ENCODE measurements around the gene ADCY2. TPM values are rescaled to one million over a fixed set of nuclear protein-coding genes. Genes with fewer than 3 reads are reported as not detected.

ADCY2 gene
- total RNA-seq, 1 experiment from 2014 or later, result 0.34 TPM

DNA sequence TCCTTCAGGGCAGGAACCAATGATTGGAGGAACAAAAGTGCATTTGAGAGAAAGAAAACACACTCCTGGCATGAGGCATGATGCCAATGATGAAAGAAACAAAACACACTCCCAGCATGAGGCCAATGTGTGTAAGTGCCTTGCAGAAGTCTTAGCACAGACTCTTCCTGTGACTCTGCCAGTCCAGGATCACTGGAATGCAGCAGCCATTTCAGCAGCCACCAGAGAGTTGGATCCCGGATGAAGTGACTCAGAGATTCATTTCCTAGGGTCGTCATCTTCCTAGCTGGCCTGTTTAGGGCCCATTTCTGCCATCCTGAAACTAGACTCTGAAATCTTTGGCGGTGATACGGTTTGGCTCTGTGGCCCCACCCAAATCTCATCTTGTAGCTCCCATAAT, 242.5 kb downstream of the ADCY2 start:
- no peaks in the 10 kb centered on the region for H3K9me3 ChIP-seq (ENCODE audit: low read depth, low read length, poor library complexity, severe bottlenecking)
- CTCF ChIA-PET, result no interaction called here
- intact Hi-C loops (cut with micrococcal nuclease; ENCODE audit: unreplicated experiment), result no loop called here
- no peaks in the 10 kb centered on the region for H3K36me3 ChIP-seq (ENCODE audit: insufficient read depth, low read length, poor library complexity, severe bottlenecking)
- POLR2A ChIA-PET (ENCODE audit: low non-redundant PET), result no interaction called here
- H3K4me3 ChIP-seq (ENCODE audit: low read depth, low read length, poor library complexity, severe bottlenecking), result no peak overlapping the region
- H3K27me3 ChIP-seq (replicated peaks; ENCODE audit: insufficient read depth, low read depth, low read length, poor library complexity), result no peaks in the 10 kb centered on the region
- no peaks in the 10 kb centered on the region for H3K4me1 ChIP-seq (ENCODE audit: insufficient read depth, low read length, poor library complexity, severe bottlenecking)
- no TSS peak for BruUV-seq (replicated peaks)
- no peak overlapping the region for H3K27ac ChIP-seq (ENCODE audit: low read depth, low read length, poor library complexity, severe bottlenecking)
- TF ChIP-seq EZH2 (IDR thresholded peaks at IDR 0.05; ENCODE audit: borderline replicate concordance, low read depth, low read length, poor library complexity, severe bottlenecking), result no peak
- DNase-seq (ENCODE audit: low spot score), result peak; percentile 71

- no peak for TF ChIP-seq EZH2 (IDR thresholded peaks at IDR 0.05; ENCODE audit: borderline replicate concordance, low read depth, low read length, poor library complexity, severe bottlenecking)
- TF ChIP-seq, protein P1, sequence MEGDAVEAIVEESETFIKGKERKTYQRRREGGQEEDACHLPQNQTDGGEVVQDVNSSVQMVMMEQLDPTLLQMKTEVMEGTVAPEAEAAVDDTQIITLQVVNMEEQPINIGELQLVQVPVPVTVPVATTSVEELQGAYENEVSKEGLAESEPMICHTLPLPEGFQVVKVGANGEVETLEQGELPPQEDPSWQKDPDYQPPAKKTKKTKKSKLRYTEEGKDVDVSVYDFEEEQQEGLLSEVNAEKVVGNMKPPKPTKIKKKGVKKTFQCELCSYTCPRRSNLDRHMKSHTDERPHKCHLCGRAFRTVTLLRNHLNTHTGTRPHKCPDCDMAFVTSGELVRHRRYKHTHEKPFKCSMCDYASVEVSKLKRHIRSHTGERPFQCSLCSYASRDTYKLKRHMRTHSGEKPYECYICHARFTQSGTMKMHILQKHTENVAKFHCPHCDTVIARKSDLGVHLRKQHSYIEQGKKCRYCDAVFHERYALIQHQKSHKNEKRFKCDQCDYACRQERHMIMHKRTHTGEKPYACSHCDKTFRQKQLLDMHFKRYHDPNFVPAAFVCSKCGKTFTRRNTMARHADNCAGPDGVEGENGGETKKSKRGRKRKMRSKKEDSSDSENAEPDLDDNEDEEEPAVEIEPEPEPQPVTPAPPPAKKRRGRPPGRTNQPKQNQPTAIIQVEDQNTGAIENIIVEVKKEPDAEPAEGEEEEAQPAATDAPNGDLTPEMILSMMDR (conservative IDR thresholded peaks at IDR 0.05; ENCODE audit: low read depth, low read length), result no peak
- Histone ChIP-seq H3K36me3 (ENCODE audit: insufficient read depth, low read length, poor library complexity, severe bottlenecking) (no peaks in the 10 kb centered on the region), H3K4me3 (ENCODE audit: low read depth, low read length, poor library complexity, severe bottlenecking) (no peak overlapping the region), H3K27me3 (replicated peaks; ENCODE audit: insufficient read depth, low read depth, low read length, poor library complexity) (no peaks in the 10 kb centered on the region), H3K9me3 (ENCODE audit: low read depth, low read length, poor library complexity, severe bottlenecking) (no peaks in the 10 kb centered on the region), H3K4me1 (ENCODE audit: insufficient read depth, low read length, poor library complexity, severe bottlenecking) (no peaks in the 10 kb centered on the region), H3K27ac (ENCODE audit: low read depth, low read length, poor library complexity, severe bottlenecking) (no peak overlapping the region)
- ChIA-PET CTCF (no interaction called here), POLR2A (ENCODE audit: low non-redundant PET) (no interaction called here)
- intact Hi-C loops (cut with micrococcal nuclease; ENCODE audit: unreplicated experiment), result no loop called here
- DNase-seq (ENCODE audit: low spot score), result no peak
- no TSS peak for BruUV-seq (replicated peaks)
Observed at GRCh38 chr5:7642029-7642428, 246.1 kb downstream of the ADCY2 start.

DNA sequence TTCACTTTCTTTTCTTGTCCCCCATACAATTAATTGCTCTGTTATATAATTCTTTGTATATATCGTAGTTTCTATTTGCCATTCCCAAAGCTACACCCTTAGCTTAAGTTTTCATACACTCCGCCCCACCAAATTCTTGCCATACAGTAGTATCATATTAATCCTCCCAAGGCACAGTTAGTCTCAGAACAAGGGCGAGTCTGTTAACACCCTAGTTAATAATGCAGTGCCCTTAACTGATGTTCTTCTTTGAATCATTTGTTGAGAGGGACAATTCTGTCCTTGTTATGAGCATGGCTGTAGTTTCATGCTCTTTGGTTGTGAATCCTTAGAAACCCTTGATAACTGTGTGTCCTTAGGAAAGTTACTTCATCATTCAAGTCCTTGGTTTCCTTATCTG, 248.8 kb downstream of the ADCY2 start:
- ChIA-PET CTCF (no interaction called here), POLR2A (ENCODE audit: low non-redundant PET) (no interaction called here)
- Histone ChIP-seq H3K4me3 (ENCODE audit: low read depth, low read length, poor library complexity, severe bottlenecking) (no peak overlapping the region), H3K9me3 (ENCODE audit: low read depth, low read length, poor library complexity, severe bottlenecking) (no peaks in the 10 kb centered on the region), H3K36me3 (ENCODE audit: insufficient read depth, low read length, poor library complexity, severe bottlenecking) (no peaks in the 10 kb centered on the region), H3K27me3 (replicated peaks; ENCODE audit: insufficient read depth, low read depth, low read length, poor library complexity) (no peaks in the 10 kb centered on the region), H3K27ac (ENCODE audit: low read depth, low read length, poor library complexity, severe bottlenecking) (no peak overlapping the region), H3K4me1 (ENCODE audit: insufficient read depth, low read length, poor library complexity, severe bottlenecking) (no peaks in the 10 kb centered on the region)
- TF ChIP-seq, protein P1 (conservative IDR thresholded peaks at IDR 0.05; ENCODE audit: low read depth, low read length), result no peak
- no peak for TF ChIP-seq EZH2 (IDR thresholded peaks at IDR 0.05; ENCODE audit: borderline replicate concordance, low read depth, low read length, poor library complexity, severe bottlenecking)
- intact Hi-C loops (cut with micrococcal nuclease; ENCODE audit: unreplicated experiment), result no loop called here
- BruUV-seq (replicated peaks), result no TSS peak
- no peak for DNase-seq (ENCODE audit: low spot score)

- Histone ChIP-seq H3K36me3 (ENCODE audit: insufficient read depth, low read length, poor library complexity, severe bottlenecking) (no peaks in the 10 kb centered on the region), H3K4me3 (ENCODE audit: low read depth, low read length, poor library complexity, severe bottlenecking) (no peak overlapping the region), H3K27ac (ENCODE audit: low read depth, low read length, poor library complexity, severe bottlenecking) (no peak overlapping the region), H3K27me3 (replicated peaks; ENCODE audit: insufficient read depth, low read depth, low read length, poor library complexity) (no peaks in the 10 kb centered on the region), H3K9me3 (ENCODE audit: low read depth, low read length, poor library complexity, severe bottlenecking) (no peaks in the 10 kb centered on the region), H3K4me1 (ENCODE audit: insufficient read depth, low read length, poor library complexity, severe bottlenecking) (no peaks in the 10 kb centered on the region)
- POLR2A ChIA-PET (ENCODE audit: low non-redundant PET), result no interaction called here
- no peak for DNase-seq (ENCODE audit: low spot score)
- BruUV-seq (replicated peaks), result no TSS peak
- intact Hi-C loops (cut with micrococcal nuclease; ENCODE audit: unreplicated experiment), result no loop called here
- TF ChIP-seq, protein P1 (conservative IDR thresholded peaks at IDR 0.05; ENCODE audit: low read depth, low read length), result no peak
- TF ChIP-seq EZH2 (IDR thresholded peaks at IDR 0.05; ENCODE audit: borderline replicate concordance, low read depth, low read length, poor library complexity, severe bottlenecking), result no peak
- CTCF ChIA-PET, result no interaction called here
Observed at GRCh38 chr5:7650755-7651154, 254.8 kb downstream of the ADCY2 start.
